ENCODE data around the gene REEP6. TPM values are rescaled to one million over a fixed set of nuclear protein-coding genes. Genes with fewer than 3 reads are reported as not detected.
"Not testable (repeated sequence)": the region's sequence is repeated elsewhere in the genome, so short reads cannot be mapped to it uniquely, and the experiment has no call there.

The REEP6 gene
- total and polyA plus RNA-seq, 2 of the 8 experiments (the other 6 are each of a cell fraction or from before 2014, with no cell fraction given), result 12.6 to 20.7 TPM

- H3K79me1 ChIP-seq (ENCODE audit: low read depth, low read length); H3K9ac ChIP-seq (replicated peaks in 1 of 4; ENCODE audit: extremely low read depth in 1 of 4, low read depth in 3 of 4, low read length in 3 of 4); H3K79me2 ChIP-seq (ENCODE audit: control insufficient read depth in 1 of 2, insufficient read depth in 2 of 2, low read length in 2 of 2); H2BK20ac ChIP-seq (ENCODE audit: low read length); H3K56ac ChIP-seq (replicated peaks; ENCODE audit: insufficient read length, low read depth, low read length); H3K36me3 ChIP-seq (ENCODE audit: control insufficient read depth in 2 of 4, insufficient read depth in 4 of 4, low read length in 3 of 4); H4K91ac ChIP-seq (replicated peaks; ENCODE audit: insufficient read length, low read length); H4K8ac ChIP-seq (ENCODE audit: extremely low read depth, insufficient read depth, low read length); H2BK120ac ChIP-seq (replicated peaks; ENCODE audit: low read depth, low read length); H3K4me2 ChIP-seq (ENCODE audit: insufficient read depth in 1 of 2, low read depth in 2 of 2, low read length in 2 of 2); H3K23ac ChIP-seq (ENCODE audit: insufficient read length); H3K9me3 ChIP-seq (ENCODE audit: insufficient read depth in 2 of 2, low read depth in 1 of 2, low read length in 1 of 2); H3K23me2 ChIP-seq (ENCODE audit: low read depth, low read length); FAIRE-seq; H2AFZ ChIP-seq (ENCODE audit: low read length); H2AK5ac ChIP-seq (ENCODE audit: low read depth, low read length); H3K4ac ChIP-seq (replicated peaks; ENCODE audit: insufficient read length, low read depth, low read length); H4K5ac ChIP-seq (ENCODE audit: insufficient read length, low read depth, low read length); H4K20me1 ChIP-seq (replicated peaks in 1 of 2; ENCODE audit: control insufficient read depth in 1 of 2, insufficient read depth in 2 of 2, low read length in 2 of 2); H2BK12ac ChIP-seq (ENCODE audit: low read depth, low read length); DNase-seq (ENCODE audit: low read depth in 1 of 2, low spot score in 2 of 2); H3K27me3 ChIP-seq (replicated peaks in 1 of 4; ENCODE audit: control insufficient read depth in 3 of 4, extremely low read depth in 1 of 4, insufficient read depth in 3 of 4, low read length in 3 of 4); H3K4me1 ChIP-seq (replicated peaks in 1 of 4; ENCODE audit: control insufficient read depth in 3 of 4, insufficient read depth in 4 of 4, low read length in 3 of 4); H3K4me3 ChIP-seq (ENCODE audit: extremely low read depth in 1 of 4, insufficient read depth in 2 of 4, low read depth in 3 of 4, low read length in 4 of 4); H3K27ac ChIP-seq (ENCODE audit: low read depth, low read length); H2BK5ac ChIP-seq (ENCODE audit: low read depth, low read length); H3K18ac ChIP-seq (ENCODE audit: extremely low read depth, low read length); H3K14ac ChIP-seq (ENCODE audit: insufficient read length); H2BK15ac ChIP-seq (ENCODE audit: low read length): not testable (repeated sequence)
- CTCF ChIA-PET (ENCODE audit: partially characterized antibody), result interaction anchor here (0.8 to 1.3 kb wide), 3 partner anchors 9 to 70 kb away, joined by 3 to 5 read pairs (median 4); no protein-coding TSS in a partner anchor
- POLR2A ChIA-PET (ENCODE audit: partially characterized antibody), result interaction anchor here (0.7 to 2.1 kb wide), 3 partner anchors 11 to 125 kb away, joined by 4 read pairs; no protein-coding TSS in a partner anchor
- WGBS, 2 experiments (ENCODE audit: extremely low coverage in 1 of 2, insufficient coverage in 1 of 2, insufficient read length in 1 of 2, insufficient replicate concordance in 2 of 2, low coverage in 1 of 2, low lambda C conversion rate in 2 of 2, missing lambda C conversion rate in 1 of 2), result 85% methylated on average over 7 of the region's 7 CpGs; no CpG with 5 or more reads in 1 of the 2 experiments
Measured at GRCh38 chr19:1535699-1536098, 44.7 kb downstream of the REEP6 start.

All from H1 (cell line).